Fibroblast of peridontal ligament (primary cell): Measurements from ENCODE around the gene TNC.
"Not testable (repeated sequence)": the region's sequence is repeated elsewhere in the genome, so short reads cannot be mapped to it uniquely, and the experiment has no call there.

ENCODE experiments used
- DNase-seq: peaks from one replicate; pipeline ENCODE4 v3.0.0-alpha.2; 2010; ENCODE audit errors: extremely low read depth

TNC gene

DNA sequence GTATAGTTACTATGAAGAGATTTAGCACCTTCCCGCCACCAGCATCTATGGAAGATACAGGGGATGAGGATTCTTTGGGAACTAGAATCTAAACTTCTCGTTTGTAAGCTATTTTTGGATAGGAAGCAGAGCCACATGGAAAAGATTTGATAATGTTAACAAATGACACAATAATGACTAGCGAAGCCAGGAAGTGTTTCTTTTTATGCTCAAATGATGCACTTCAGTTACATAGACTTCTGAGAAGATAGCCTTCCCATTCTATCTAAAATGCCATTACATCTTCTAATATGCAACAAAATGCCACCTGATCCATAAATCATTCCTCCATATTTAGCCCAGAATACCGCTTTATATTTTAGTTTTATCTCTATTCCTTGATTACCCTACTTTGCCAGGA, 17.0 kb upstream of the TNC start:
- peak; percentile 91 for DNase-seq

DNA sequence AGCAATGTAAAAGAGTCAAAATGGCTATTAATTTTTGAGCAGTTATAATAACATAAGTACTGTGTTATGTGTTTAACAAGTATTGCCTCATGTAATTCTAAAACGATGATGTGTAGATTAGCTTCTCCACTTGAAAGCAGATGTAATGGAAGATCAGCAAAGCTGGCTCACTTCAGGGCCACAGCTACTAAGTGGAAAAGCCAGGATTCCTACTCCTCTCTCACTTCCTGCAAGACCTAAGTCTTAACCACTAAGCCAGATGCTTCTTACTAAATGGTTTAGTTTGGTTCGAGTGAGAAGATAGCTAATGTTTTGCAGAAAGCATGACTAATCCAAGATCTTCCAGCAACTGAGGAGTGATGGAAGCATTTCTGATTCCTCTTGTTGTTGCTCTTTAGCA, 15.7 kb upstream of the TNC start:
- DNase-seq: peak; percentile 94

DNA sequence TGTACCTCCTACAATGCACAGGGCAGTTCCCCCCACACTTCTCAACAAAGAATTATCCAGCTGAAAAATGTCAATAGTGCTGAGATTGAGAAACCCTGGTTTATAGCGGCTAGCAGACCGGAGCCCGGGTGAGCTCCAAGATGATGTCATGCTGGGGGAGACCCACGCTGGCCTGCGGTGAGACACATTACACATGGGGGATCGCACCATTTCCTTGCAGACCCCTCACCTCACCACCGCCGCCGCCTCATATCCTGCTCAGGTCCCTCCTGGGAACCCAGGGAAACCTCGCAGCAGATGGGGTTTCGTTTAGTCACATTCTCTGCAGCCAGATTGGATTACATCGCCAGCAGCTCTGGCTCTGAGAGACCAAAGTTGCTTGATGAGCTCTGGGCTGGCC, 14.7 kb upstream of the TNC start:
- no peak for DNase-seq

DNA sequence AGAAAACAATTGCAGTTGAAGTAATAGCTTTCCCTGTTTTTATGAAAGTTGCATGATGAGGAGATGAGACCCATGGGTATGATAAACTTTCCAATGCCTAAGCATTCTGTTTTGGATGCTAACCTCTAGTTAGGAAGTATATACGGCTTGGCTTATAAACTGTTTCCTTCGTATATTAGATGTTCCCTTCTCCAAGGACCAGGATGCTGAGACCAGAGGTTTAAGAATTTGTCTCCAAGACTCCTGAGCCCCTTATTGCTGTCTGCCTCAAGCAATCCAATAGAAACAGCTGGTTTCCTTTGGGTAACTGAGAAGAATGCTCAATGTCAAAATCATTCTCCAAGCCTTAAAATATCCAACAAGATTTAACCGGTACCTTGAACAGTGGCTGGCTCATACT, 12.2 kb upstream of the TNC start:
- DNase-seq: no peak

DNA sequence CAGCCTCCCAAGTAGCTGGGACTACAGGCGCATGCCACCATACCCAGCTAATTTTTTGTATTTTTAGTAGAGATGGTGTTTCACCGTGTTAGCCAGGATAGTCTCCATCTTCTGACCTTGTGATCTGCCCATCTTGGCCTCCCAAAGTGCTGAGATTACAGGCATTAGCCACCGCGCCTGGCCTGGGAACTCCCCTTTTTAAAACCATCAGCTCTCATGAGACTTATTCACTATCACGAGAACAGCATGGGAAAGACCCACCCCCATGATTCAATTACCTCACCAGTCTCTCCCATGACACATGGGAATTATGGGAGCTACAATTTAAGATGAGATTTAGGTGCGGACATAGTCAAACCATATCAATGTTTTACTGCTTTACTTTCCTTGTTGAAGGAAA, 10.8 kb upstream of the TNC start:
- DNase-seq: not testable (repeated sequence)

- DNase-seq: peak; percentile 93
Measured at GRCh38 chr9:115127191-115127817, 9.3 kb upstream of the TNC start.

GRCh38 chr9:115126404-115126803, 8.4 kb upstream of the TNC start:
- DNase-seq: no peak

- no peak for DNase-seq
Measured at GRCh38 chr9:115122937-115123336, 5.0 kb upstream of the TNC start.

GRCh38 chr9:115121181-115121580, 3.2 kb upstream of the TNC start:
- no peak for DNase-seq

DNA sequence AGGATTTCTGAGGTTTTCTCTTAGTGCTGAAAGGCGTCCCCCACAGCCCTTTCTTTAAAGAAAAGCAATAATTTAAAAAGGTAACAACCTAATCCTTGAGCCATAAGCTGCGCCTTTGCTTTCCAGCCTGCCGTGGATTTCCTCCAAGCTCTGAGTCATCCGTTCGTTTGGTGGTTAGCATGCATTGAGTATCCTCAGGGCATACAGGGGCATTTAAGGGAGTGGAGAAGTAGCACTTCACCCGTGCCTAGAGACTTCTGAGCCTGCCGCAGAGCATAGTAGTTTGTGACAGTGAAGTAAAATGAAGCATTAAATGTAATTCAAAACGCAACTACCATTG, 892 bp upstream of the TNC start:
- DNase-seq: peak; percentile 94

- DNase-seq: no peak
Measured at GRCh38 chr9:115116421-115117284, 1.3 kb downstream of the TNC start.

GRCh38 chr9:115115924-115116323, 2.0 kb downstream of the TNC start:
- peak; percentile 77 for DNase-seq

- no peak for DNase-seq
Measured at GRCh38 chr9:115115117-115115880, 2.7 kb downstream of the TNC start.

GRCh38 chr9:115114546-115114945, 3.4 kb downstream of the TNC start:
- DNase-seq: no peak

DNA sequence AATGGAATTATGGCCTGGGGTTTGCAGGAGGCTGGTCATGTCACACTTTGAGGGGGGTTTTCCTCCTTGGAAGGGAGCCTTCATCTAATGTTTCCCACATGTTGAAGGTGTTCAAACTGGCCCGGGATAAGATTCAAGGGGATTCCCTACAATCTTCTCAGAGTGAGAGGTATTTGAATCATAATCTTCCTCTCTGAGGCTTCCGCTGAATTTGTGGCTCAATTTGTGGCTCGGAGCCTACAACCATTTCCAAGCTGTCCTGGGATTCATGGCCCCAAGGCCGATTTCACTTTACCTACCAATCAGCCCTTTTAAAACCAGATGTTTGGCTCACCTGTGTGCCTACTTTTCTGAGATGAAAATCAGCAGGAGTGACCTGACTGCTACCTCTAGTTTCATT, 3.9 kb downstream of the TNC start:
- DNase-seq: no peak

GRCh38 chr9:115111874-115112273, 6.1 kb downstream of the TNC start:
- DNase-seq: no peak

- peak; percentile 68 for DNase-seq
Measured at GRCh38 chr9:115109486-115109885, 8.5 kb downstream of the TNC start.

DNA sequence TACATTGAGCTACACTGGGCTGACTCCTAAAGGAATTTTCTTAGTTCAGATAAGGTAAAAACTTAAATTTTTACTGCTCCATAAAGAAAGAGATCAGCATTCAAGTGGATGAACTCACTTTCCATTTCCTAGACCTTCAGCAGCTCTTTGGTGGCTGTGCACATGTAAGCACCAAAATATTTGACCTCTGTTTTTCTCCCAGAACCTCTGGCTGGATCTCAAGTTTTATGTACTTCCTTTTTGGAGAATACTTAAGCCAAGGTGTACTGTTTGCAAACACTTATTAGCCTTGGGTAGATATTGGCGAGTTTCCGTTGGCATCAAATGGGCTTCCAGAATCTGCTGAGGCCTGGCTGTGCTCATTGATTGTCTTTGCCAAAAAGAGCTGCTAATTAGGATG, 10.3 kb downstream of the TNC start:
- DNase-seq: no peak

DNA sequence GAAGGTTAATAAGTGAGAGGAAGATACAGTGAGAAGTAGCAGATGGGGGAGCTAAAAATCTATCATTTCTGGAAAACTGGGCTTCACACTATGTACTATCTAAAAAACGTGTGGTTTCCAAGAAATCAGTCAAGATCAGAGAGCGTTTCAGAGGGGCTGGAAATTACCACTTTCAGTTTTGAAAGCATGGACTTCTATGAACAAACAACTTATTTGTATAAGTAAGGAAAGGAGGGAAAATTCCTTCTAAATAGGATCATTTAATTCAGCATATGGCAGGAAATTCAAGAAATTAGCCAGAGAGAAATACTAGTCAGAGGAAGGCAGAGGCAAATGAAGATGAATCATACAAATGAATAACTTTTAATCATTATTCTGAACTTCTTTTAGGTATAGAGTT, 11.3 kb downstream of the TNC start:
- peak; percentile 58 for DNase-seq

DNA sequence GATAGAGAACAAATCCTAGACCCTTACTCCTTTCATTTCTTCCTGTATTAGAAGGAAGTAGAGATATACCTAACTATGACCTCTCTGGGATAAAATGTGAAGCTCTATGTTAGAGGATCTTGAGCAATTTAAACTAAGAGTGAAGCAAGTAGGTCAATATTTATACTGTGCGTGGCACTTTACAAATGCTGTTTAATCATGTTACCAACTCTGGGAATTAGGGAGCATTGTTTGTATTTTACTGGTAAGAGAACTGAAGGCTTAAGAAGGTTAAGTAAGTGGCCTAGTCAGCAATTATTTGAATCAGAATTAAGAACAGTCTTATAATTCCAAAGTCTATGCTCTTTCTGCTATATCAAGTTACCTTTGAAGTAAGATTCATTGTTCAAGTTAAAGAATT, 12.0 kb downstream of the TNC start:
- DNase-seq: peak; percentile 72

- DNase-seq: peak; percentile 85
Measured at GRCh38 chr9:115104908-115105307, 13.0 kb downstream of the TNC start.

- peak; percentile 67 for DNase-seq
Measured at GRCh38 chr9:115103746-115104477, 14.0 kb downstream of the TNC start.
